GM12878 (cell line): ENCODE data around the gene LRRC7. TPM values are rescaled to one million over a fixed set of nuclear protein-coding genes. Genes with fewer than 3 reads are reported as not detected.

Experiments used
- ATAC-seq: fragments of 200-7000 bp; cut with Tn5 transposase; 3 replicates; pipeline ENCODE4 v1.9.1; 2020; ENCODE audit warnings: mild to moderate bottlenecking, moderate library complexity
- BruUV-seq: library from RNA; stranded (reverse); fragments of 400-500 nt; replicated peaks from 2 replicates; lab custom pipeline; 2021; lab: Mats Ljungman, UMichigan
- CTCF ChIA-PET: fragments of 300-600 bp; sonication (Branson Sonifier 250); formaldehyde crosslinking; extraction: SDS; loops from one replicate; lab custom pipeline; 2021; ENCODE audit warnings: inconsistent platforms; lab: Yijun Ruan, JAX
- POLR2A ChIA-PET: fragments of 350-600 bp; formaldehyde crosslinking; extraction: SDS; loops from one replicate; lab custom pipeline; 2021; ENCODE audit warnings: inconsistent platforms; lab: Charles Lee
- RAD21 ChIA-PET: fragments of 300-600 bp; sonication (Branson Sonifier 250); formaldehyde crosslinking; loops from one replicate; lab custom pipeline; 2023; ENCODE audit warnings: antibody characterized with exemption; ENCODE audit not compliant: unreplicated experiment; lab: Charles Lee
- SMC1A ChIA-PET: fragments of 300-600 bp; sonication (Branson Sonifier 250); formaldehyde crosslinking; loops from one replicate; lab custom pipeline; 2023; ENCODE audit not compliant: unreplicated experiment, uncharacterized antibody; lab: Charles Lee
- DNase-seq: peaks from one replicate; pipeline ENCODE4 v3.0.0-alpha.2; 2011; ENCODE audit warnings: low read depth, low spot score
- FAIRE-seq: peaks from 3 replicates; lab custom pipeline; 2011; peaks lifted over from hg19 to GRCh38; lab: Jason Lieb, UNC
- H2AFZ ChIP-seq: 2 replicates; pipeline ENCODE4 v1.6.0; 2011; ENCODE audit warnings: low read depth, low read length, control low read depth; ENCODE audit not compliant: control insufficient read depth
- H3K27ac ChIP-seq: 2 replicates; pipeline ENCODE4 v1.5.1; 2011; ENCODE audit warnings: control low read depth; ENCODE audit not compliant: control insufficient read depth, insufficient read depth
- H3K27me3 ChIP-seq, 2 experiments: replicated peaks in 1 of 2; 2 replicates each; pipeline versions ENCODE4 v1.6.0 to v1.6.1; 2011; ENCODE audit warnings: low read length in 1 of 2; ENCODE audit not compliant: control insufficient read depth in 2 of 2, insufficient read depth in 2 of 2
- H3K36me3 ChIP-seq, 2 experiments: 2 replicates each; pipeline ENCODE4 v1.5.1; 2011; ENCODE audit warnings: low read length in 1 of 2; ENCODE audit not compliant: control insufficient read depth in 2 of 2, insufficient read depth in 2 of 2
- H3K4me1 ChIP-seq: 2 replicates; pipeline ENCODE4 v1.6.1; 2011; ENCODE audit warnings: mild to moderate bottlenecking, low read length, moderate library complexity, mixed read lengths; ENCODE audit not compliant: control insufficient read depth, insufficient read depth
- H3K4me2 ChIP-seq: 2 replicates; pipeline ENCODE4 v1.6.0; 2011; ENCODE audit warnings: control low read depth; ENCODE audit not compliant: control insufficient read depth, insufficient read depth
- H3K4me3 ChIP-seq: fragments of 200-600 bp; sonication (generic); 2 replicates; pipeline ENCODE4 v1.5.1; 2016
- H3K79me2 ChIP-seq: 2 replicates; pipeline ENCODE4 v1.6.0; 2011; ENCODE audit warnings: low read length; ENCODE audit not compliant: control insufficient read depth, insufficient read depth
- H3K9ac ChIP-seq: 2 replicates; pipeline ENCODE4 v1.8.0; 2011; ENCODE audit warnings: low read length, control low read depth, mixed read lengths; ENCODE audit not compliant: control insufficient read depth, insufficient read depth
- H3K9me3 ChIP-seq: replicated peaks from 3 replicates; pipeline ENCODE4 v1.5.1; 2011; ENCODE audit warnings: mild to moderate bottlenecking, low read length; ENCODE audit not compliant: control insufficient read depth, insufficient read depth
- H4K20me1 ChIP-seq: 2 replicates; pipeline ENCODE4 v1.6.0; 2011; ENCODE audit not compliant: control insufficient read depth, insufficient read depth
- ASH2L ChIP-seq: fragments of 300-600, 200-600 bp; sonication (generic); IDR thresholded peaks from 2 replicates; pipeline ENCODE4 v1.6.1; 2017; ENCODE audit warnings: low read depth, mild to moderate bottlenecking, borderline replicate concordance
- EGR1 ChIP-seq, 2 experiments: IDR thresholded peaks; 1 replicate in 1 of 2; 2 replicates in 1 of 2; pipeline ENCODE4 v1.6.1; 2011 to 2012; ENCODE audit warnings: low read depth in 2 of 2, low read length in 2 of 2, borderline replicate concordance in 1 of 2, mild to moderate bottlenecking in 1 of 2, moderate library complexity in 1 of 2
- ELK1 ChIP-seq: IDR thresholded peaks from 2 replicates; pipeline ENCODE4 v1.6.1; 2012; ENCODE audit warnings: low read depth, low read length, improper control_type of control experiment
- FOS ChIP-seq: IDR thresholded peaks from 3 replicates; pipeline ENCODE4 v1.6.1; 2011; ENCODE audit warnings: borderline replicate concordance; ENCODE audit not compliant: insufficient read length; ENCODE audit errors: extremely low read depth
- HDAC2 ChIP-seq: fragments of 200-600 bp; sonication (generic); IDR thresholded peaks from 2 replicates; pipeline ENCODE4 v1.6.1; 2017
- NKRF ChIP-seq: fragments of 450-650 bp; conservative IDR thresholded peaks from 2 replicates; pipeline ENCODE4 v1.6.1; 2017; ENCODE audit warnings: mild to moderate bottlenecking, moderate library complexity
- PAX5 ChIP-seq: IDR thresholded peaks from 2 replicates; pipeline ENCODE4 v1.6.1; 2011; ENCODE audit warnings: low read depth, low read length, borderline replicate concordance
- POLR2A ChIP-seq: IDR thresholded peaks from 2 replicates; pipeline ENCODE4 v1.6.1; 2011; ENCODE audit warnings: low read depth, mild to moderate bottlenecking, low read length
- REST ChIP-seq: IDR thresholded peaks from 2 replicates; pipeline ENCODE4 v1.6.1; 2012; ENCODE audit warnings: mild to moderate bottlenecking, low read depth, low read length
- RUNX3 ChIP-seq: IDR thresholded peaks from 2 replicates; pipeline ENCODE4 v1.6.1; 2012; ENCODE audit warnings: low read length, inconsistent platforms
- SREBF2 ChIP-seq: IDR thresholded peaks from 2 replicates; pipeline ENCODE4 v1.6.1; 2012; ENCODE audit warnings: mild to moderate bottlenecking, low read length
- ZNF274 ChIP-seq: IDR thresholded peaks from one replicate; pipeline ENCODE4 v1.8.0; 2011; ENCODE audit not compliant: insufficient read length, insufficient read depth
- ZNF687 ChIP-seq: fragments of 450-650 bp; IDR thresholded peaks from 2 replicates; pipeline ENCODE4 v1.6.1; 2017; ENCODE audit warnings: mild to moderate bottlenecking, moderate library complexity
- WGBS: methylation state at CpG from one replicate; pipeline ENCODE4 v1.1.6; 2016; ENCODE audit warnings: low lambda C conversion rate; ENCODE audit not compliant: insufficient replicate concordance, insufficient coverage; ENCODE audit errors: missing lambda C conversion rate; 5-methylcytosine and 5-hydroxymethylcytosine counted together
- in situ Hi-C: fragments of 300-500 bp; cut with MboI; formaldehyde crosslinking; loops from 9 replicates; pipeline ENCODE4 v1.14.3; 2018; ENCODE audit warnings: mixed read lengths
- intact Hi-C: fragments of 100-400 bp; cut with micrococcal nuclease; formaldehyde crosslinking; loops from one replicate; pipeline ENCODE4 v1.14.2; 2022; ENCODE audit not compliant: unreplicated experiment
- polyA plus RNA-seq, 11 experiments: library from polyadenylated mRNA; depleted of rRNA in 4 of 11; unstranded in 6 of 11; stranded (reverse) in 5 of 11; fragments of >200 nt; fragmentation: Nextera tagmentation in 4 of 11; fragmentation: Illumina TruSeq in 1 of 11; extraction: Ambion mirVana in 4 of 11; extraction: Trizol in 1 of 11; gene quantifications; 1 replicate in 1 of 11; 2 replicates in 10 of 11; pipeline versions ENCODE4 v1.2.1 to v1.2.3, GENCODE V29; 2011 to 2016; ENCODE audit warnings: inconsistent platforms in 2 of 11, missing spikeins in 2 of 11, low read depth in 1 of 11
- total RNA-seq, 4 experiments: library from RNA; depleted of rRNA in 3 of 4; stranded (reverse); fragments of >200 nt in 3 of 4; fragmentation: Illumina TruSeq in 1 of 4; extraction: Trizol in 1 of 4; gene quantifications; 2 replicates each; pipeline versions ENCODE4 v1.2.1 to v1.2.3, GENCODE V29; 2013 to 2021

LRRC7 gene
- total and polyA plus RNA-seq, 10 of the 15 experiments (the other 5 are each of a cell fraction or from before 2014, with no cell fraction given), result 0.05 to 1.4 (median 0.24) TPM; not detected in 5

GRCh38 chr1:69878338-69878737 lies 310.6 kb downstream of the LRRC7 start:
- FAIRE-seq (no peak), DNase-seq (no peak)

More at GRCh38 chr1:69878338-69878737, 310.6 kb downstream of the LRRC7 start:
- ATAC-seq, result no peak
- ChIA-PET SMC1A (no interaction called here), CTCF (no interaction called here), POLR2A (no interaction called here), RAD21 (no interaction called here)
- H3K4me1 ChIP-seq, result no peaks in the 10 kb centered on the region
- H3K9ac ChIP-seq, result no peak overlapping the region
- in situ Hi-C loops (no loop called here), intact Hi-C loops (no loop called here)
- no peak overlapping the region for H3K4me2 ChIP-seq
- H3K4me3 ChIP-seq, result no peak overlapping the region
- H3K27me3 ChIP-seq, result no peaks in the 10 kb centered on the region
- no peaks in the 10 kb centered on the region for H3K36me3 ChIP-seq
- H3K79me2 ChIP-seq, result no peaks in the 10 kb centered on the region
- no TSS peak for BruUV-seq
- TF ChIP-seq FOS (no peak), PAX5 (no peak), SREBF2 (no peak), REST (no peak), EGR1 (IDR thresholded peaks at IDR 0.05; ENCODE audit: borderline replicate concordance in 1 of 2, low read depth in 2 of 2, low read length in 2 of 2) (no peak), ASH2L (no peak), HDAC2 (no peak), POLR2A (no peak), ZNF274 (no peak), NKRF (no peak), ZNF687 (no peak), RUNX3 (no peak), ELK1 (no peak)
- no peaks in the 10 kb centered on the region for H4K20me1 ChIP-seq
- H3K9me3 ChIP-seq, result no peaks in the 10 kb centered on the region
- no peak overlapping the region for H3K27ac ChIP-seq
- 6% methylated on average over 3 of the region's 3 CpGs for WGBS
- no peak overlapping the region for H2AFZ ChIP-seq
